ENCODE data around the gene TENM4.

- TF ChIP-seq, protein P1, sequence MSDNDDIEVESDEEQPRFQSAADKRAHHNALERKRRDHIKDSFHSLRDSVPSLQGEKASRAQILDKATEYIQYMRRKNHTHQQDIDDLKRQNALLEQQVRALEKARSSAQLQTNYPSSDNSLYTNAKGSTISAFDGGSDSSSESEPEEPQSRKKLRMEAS (IDR thresholded peaks at IDR 0.05) = no peak
- no peak for TF ChIP-seq REST (IDR thresholded peaks at IDR 0.05)
- TF ChIP-seq, protein P2, sequence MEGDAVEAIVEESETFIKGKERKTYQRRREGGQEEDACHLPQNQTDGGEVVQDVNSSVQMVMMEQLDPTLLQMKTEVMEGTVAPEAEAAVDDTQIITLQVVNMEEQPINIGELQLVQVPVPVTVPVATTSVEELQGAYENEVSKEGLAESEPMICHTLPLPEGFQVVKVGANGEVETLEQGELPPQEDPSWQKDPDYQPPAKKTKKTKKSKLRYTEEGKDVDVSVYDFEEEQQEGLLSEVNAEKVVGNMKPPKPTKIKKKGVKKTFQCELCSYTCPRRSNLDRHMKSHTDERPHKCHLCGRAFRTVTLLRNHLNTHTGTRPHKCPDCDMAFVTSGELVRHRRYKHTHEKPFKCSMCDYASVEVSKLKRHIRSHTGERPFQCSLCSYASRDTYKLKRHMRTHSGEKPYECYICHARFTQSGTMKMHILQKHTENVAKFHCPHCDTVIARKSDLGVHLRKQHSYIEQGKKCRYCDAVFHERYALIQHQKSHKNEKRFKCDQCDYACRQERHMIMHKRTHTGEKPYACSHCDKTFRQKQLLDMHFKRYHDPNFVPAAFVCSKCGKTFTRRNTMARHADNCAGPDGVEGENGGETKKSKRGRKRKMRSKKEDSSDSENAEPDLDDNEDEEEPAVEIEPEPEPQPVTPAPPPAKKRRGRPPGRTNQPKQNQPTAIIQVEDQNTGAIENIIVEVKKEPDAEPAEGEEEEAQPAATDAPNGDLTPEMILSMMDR (IDR thresholded peaks at IDR 0.05; ENCODE audit: low read depth, low read length, missing input control) = no peak
- no peak for TF ChIP-seq YY1 (IDR thresholded peaks at IDR 0.05)
Observed at GRCh38 chr11:78699609-78700135, 741.2 kb downstream of the TENM4 start.
